COR-L47 (cell line): ENCODE results near the gene PSMD3.

Source experiments
- DNase-seq: peaks from one replicate; lab custom pipeline; 2025; lab: John Stamatoyannopoulos, UW

The PSMD3 gene

GRCh38 chr17:39960524-39961041 is 20.0 kb upstream of the PSMD3 start:
- DNase-seq = no peak

GRCh38 chr17:39962642-39963220 is 17.9 kb upstream of the PSMD3 start, which contains the start of gene GSDMA:
Gene GSDMA (plus strand): TSS chr17:39963004. CDS start chr17:39965688, 2,684 bp downstream.
- no peak for DNase-seq

- DNase-seq = no peak
Measured at GRCh38 chr17:39963829-39964228, 16.8 kb upstream of the PSMD3 start.

GRCh38 chr17:39965017-39965699 is 15.4 kb upstream of the PSMD3 start:
- DNase-seq = no peak

GRCh38 chr17:39966771-39967170 is 13.8 kb upstream of the PSMD3 start:
- DNase-seq = no peak

GRCh38 chr17:39968761-39969160 is 11.8 kb upstream of the PSMD3 start:
- DNase-seq = no peak

GRCh38 chr17:39969375-39969774 is 11.2 kb upstream of the PSMD3 start:
- DNase-seq = no peak

- no peak for DNase-seq
Measured at GRCh38 chr17:39970157-39970692, 10.4 kb upstream of the PSMD3 start.

- DNase-seq = no peak
Measured at GRCh38 chr17:39971076-39971603, 9.5 kb upstream of the PSMD3 start.

GRCh38 chr17:39972271-39972670 is 8.3 kb upstream of the PSMD3 start:
- DNase-seq = no peak

GRCh38 chr17:39973496-39973895 is 7.1 kb upstream of the PSMD3 start:
- DNase-seq = no peak

GRCh38 chr17:39974433-39974832 is 6.2 kb upstream of the PSMD3 start:
- no peak for DNase-seq

GRCh38 chr17:39975801-39976200 is 4.8 kb upstream of the PSMD3 start:
- no peak for DNase-seq

GRCh38 chr17:39979016-39979670 is 1.5 kb upstream of the PSMD3 start:
- no peak for DNase-seq

- peak; percentile 20 for DNase-seq
Measured at GRCh38 chr17:39979893-39980350, 685 bp upstream of the PSMD3 start.

- DNase-seq = no peak
Measured at GRCh38 chr17:39981207-39981741, 667 bp downstream of the PSMD3 start.

GRCh38 chr17:39981766-39982375 is 1.3 kb downstream of the PSMD3 start:
- DNase-seq = no peak

- no peak for DNase-seq
Measured at GRCh38 chr17:39988206-39988810, 7.7 kb downstream of the PSMD3 start.

GRCh38 chr17:39994448-39994847 is 13.8 kb downstream of the PSMD3 start:
- no peak for DNase-seq

GRCh38 chr17:39995438-39995837 is 14.8 kb downstream of the PSMD3 start:
- DNase-seq = no peak

GRCh38 chr17:39996162-39996561 is 15.6 kb downstream of the PSMD3 start:
- DNase-seq = no peak
